Tibial nerve (tissue), 4 donors: ENCODE results near the gene KHDC1L.

Experiments used
- CTCF ChIP-seq, 5 experiments: fragments of 200-600 bp in 3 of 5; fragments of 450-650 bp in 2 of 5; sonication (generic) in 3 of 5; IDR thresholded peaks; one replicate each; pipeline ENCODE4 v1.5.1; 2016 to 2019; ENCODE audit warnings: antibody characterized with exemption in 5 of 5, mild to moderate bottlenecking in 3 of 5, moderate library complexity in 2 of 5
- EP300 ChIP-seq, 2 donors: sonication (generic); formaldehyde crosslinking; IDR thresholded peaks; one replicate each; pipeline ENCODE4 v1.6.1; 2017; ENCODE audit warnings: antibody characterized with exemption in 2 of 2, mild to moderate bottlenecking in 1 of 2
- POLR2A ChIP-seq, 2 donors: fragments of 450-650 bp; IDR thresholded peaks; one replicate each; pipeline ENCODE4 v1.6.1; 2017; ENCODE audit warnings: antibody characterized with exemption in 2 of 2, mild to moderate bottlenecking in 2 of 2, moderate library complexity in 2 of 2

GRCh38 chr6:73240730-73241129 lies 15.4 kb upstream of the KHDC1L start:
- TF ChIP-seq CTCF (IDR thresholded peaks at IDR 0.05): no peak
- no peak for TF ChIP-seq EP300 (IDR thresholded peaks at IDR 0.05)
- no peak for TF ChIP-seq POLR2A (IDR thresholded peaks at IDR 0.05)
